ENCODE data around the gene CDHR3.

Gene CDHR3

GRCh38 chr7:106033735-106034134 lies 70.7 kb downstream of the CDHR3 start:
- Histone ChIP-seq H3K4me2 (ENCODE audit: low read length) (no peak overlapping the region), H3K9me3 (ENCODE audit: control insufficient read depth, low read length) (no peaks in the 10 kb centered on the region), H3K27ac (no peak overlapping the region), H2AFZ (no peak overlapping the region), H3K79me2 (no peaks in the 10 kb centered on the region), H3K36me3 (ENCODE audit: control insufficient read depth, insufficient read depth, low read length) (no peaks in the 10 kb centered on the region), H3K9ac (no peak overlapping the region), H3K4me1 (no peaks in the 10 kb centered on the region), H3K27me3 (ENCODE audit: control insufficient read depth, insufficient read depth, low read length) (no peaks in the 10 kb centered on the region), H3K4me3 (ENCODE audit: low read depth, low read length) (no peak overlapping the region)
- TF ChIP-seq CTCF (IDR thresholded peaks at IDR 0.05), result no peak

- H3K79me2 ChIP-seq, result no peaks in the 10 kb centered on the region
- H3K4me2 ChIP-seq (ENCODE audit: low read length), result no peak overlapping the region
- no peaks in the 10 kb centered on the region for H3K27me3 ChIP-seq (ENCODE audit: control insufficient read depth, insufficient read depth, low read length)
- H3K27ac ChIP-seq, result no peak overlapping the region
- no peak overlapping the region for H2AFZ ChIP-seq
- H3K4me1 ChIP-seq, result no peaks in the 10 kb centered on the region
- H3K9me3 ChIP-seq (ENCODE audit: control insufficient read depth, low read length), result no peaks in the 10 kb centered on the region
- no peak overlapping the region for H3K4me3 ChIP-seq (ENCODE audit: low read depth, low read length)
- no peak for TF ChIP-seq CTCF (IDR thresholded peaks at IDR 0.05)
- no peak overlapping the region for H3K9ac ChIP-seq
- no peaks in the 10 kb centered on the region for H3K36me3 ChIP-seq (ENCODE audit: control insufficient read depth, insufficient read depth, low read length)
Measured at GRCh38 chr7:106034383-106034782, 71.3 kb downstream of the CDHR3 start.

- Histone ChIP-seq H3K4me2 (ENCODE audit: low read length) (no peak overlapping the region), H3K4me1 (no peaks in the 10 kb centered on the region), H3K27me3 (ENCODE audit: control insufficient read depth, insufficient read depth, low read length) (no peaks in the 10 kb centered on the region), H2AFZ (no peak overlapping the region), H3K4me3 (ENCODE audit: low read depth, low read length) (no peak overlapping the region), H3K9me3 (ENCODE audit: control insufficient read depth, low read length) (no peaks in the 10 kb centered on the region), H3K27ac (no peak overlapping the region), H3K79me2 (no peaks in the 10 kb centered on the region), H3K36me3 (ENCODE audit: control insufficient read depth, insufficient read depth, low read length) (no peaks in the 10 kb centered on the region), H3K9ac (no peak overlapping the region)
- TF ChIP-seq CTCF (IDR thresholded peaks at IDR 0.05), result no peak
Measured at GRCh38 chr7:106035568-106035967, 72.5 kb downstream of the CDHR3 start.

GRCh38 chr7:106036004-106036403 lies 72.9 kb downstream of the CDHR3 start:
- no peak overlapping the region for H3K9ac ChIP-seq
- no peaks in the 10 kb centered on the region for H3K79me2 ChIP-seq
- no peaks in the 10 kb centered on the region for H3K36me3 ChIP-seq (ENCODE audit: control insufficient read depth, insufficient read depth, low read length)
- H3K9me3 ChIP-seq (ENCODE audit: control insufficient read depth, low read length), result no peaks in the 10 kb centered on the region
- H3K4me1 ChIP-seq, result no peaks in the 10 kb centered on the region
- TF ChIP-seq CTCF (IDR thresholded peaks at IDR 0.05), result no peak
- no peak overlapping the region for H3K4me2 ChIP-seq (ENCODE audit: low read length)
- no peaks in the 10 kb centered on the region for H3K27me3 ChIP-seq (ENCODE audit: control insufficient read depth, insufficient read depth, low read length)
- H2AFZ ChIP-seq, result no peak overlapping the region
- H3K4me3 ChIP-seq (ENCODE audit: low read depth, low read length), result no peak overlapping the region
- no peak overlapping the region for H3K27ac ChIP-seq

GRCh38 chr7:106037489-106038176 lies 74.6 kb downstream of the CDHR3 start:
- Histone ChIP-seq H3K4me2 (ENCODE audit: low read length) (no peak overlapping the region), H3K9me3 (ENCODE audit: control insufficient read depth, low read length) (no peaks in the 10 kb centered on the region), H3K4me3 (ENCODE audit: low read depth, low read length) (no peak overlapping the region), H3K79me2 (no peaks in the 10 kb centered on the region), H3K4me1 (no peaks in the 10 kb centered on the region), H3K27ac (no peak overlapping the region), H3K9ac (no peak overlapping the region), H3K36me3 (ENCODE audit: control insufficient read depth, insufficient read depth, low read length) (no peaks in the 10 kb centered on the region), H3K27me3 (ENCODE audit: control insufficient read depth, insufficient read depth, low read length) (no peaks in the 10 kb centered on the region), H2AFZ (no peak overlapping the region)
- no peak for TF ChIP-seq CTCF (IDR thresholded peaks at IDR 0.05)

All from parathyroid adenoma (tissue), 2 donors.